ENCODE results near the gene ADAM8.
"Not testable (repeated sequence)": the region's sequence is repeated elsewhere in the genome, so short reads cannot be mapped to it uniquely, and the experiment has no call there.

ADAM8 gene

DNA sequence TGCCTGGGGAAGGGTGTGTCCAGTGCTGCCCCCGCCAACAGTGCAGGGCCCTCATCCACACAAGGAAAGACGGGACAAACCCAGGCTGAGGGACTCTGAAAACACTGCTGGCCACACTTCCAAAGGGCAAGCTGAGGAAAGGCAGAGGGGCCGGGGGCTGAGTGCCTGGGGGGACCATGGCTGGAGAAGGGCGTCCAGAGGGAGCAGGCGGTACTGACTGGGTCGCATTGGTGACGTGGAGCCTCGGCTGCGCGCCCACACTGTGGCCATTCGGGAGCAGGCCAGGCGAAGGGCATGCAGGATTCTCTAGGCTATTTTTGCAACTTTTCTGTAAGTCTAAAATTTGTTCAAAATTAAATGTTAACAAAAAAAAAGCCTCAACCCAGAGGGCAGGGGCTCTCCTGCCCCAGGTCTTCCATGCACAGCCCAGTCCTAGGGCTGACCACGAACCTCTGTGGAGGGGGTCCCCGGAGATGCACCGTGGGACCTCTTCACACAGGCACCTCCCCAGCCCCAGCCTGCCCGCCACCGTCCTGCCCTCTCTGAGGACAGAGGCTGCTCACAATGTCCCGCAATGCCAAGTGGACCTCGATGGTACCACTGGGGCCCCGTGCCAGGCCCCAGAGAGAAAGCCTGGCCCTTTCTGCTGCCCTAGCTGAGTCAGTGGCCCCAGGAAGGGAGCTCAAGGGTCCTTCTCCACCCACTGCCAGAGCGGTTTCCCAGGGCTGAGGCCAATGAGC, 10.4 kb downstream of the ADAM8 start:
- no peak for DNase-seq

DNA sequence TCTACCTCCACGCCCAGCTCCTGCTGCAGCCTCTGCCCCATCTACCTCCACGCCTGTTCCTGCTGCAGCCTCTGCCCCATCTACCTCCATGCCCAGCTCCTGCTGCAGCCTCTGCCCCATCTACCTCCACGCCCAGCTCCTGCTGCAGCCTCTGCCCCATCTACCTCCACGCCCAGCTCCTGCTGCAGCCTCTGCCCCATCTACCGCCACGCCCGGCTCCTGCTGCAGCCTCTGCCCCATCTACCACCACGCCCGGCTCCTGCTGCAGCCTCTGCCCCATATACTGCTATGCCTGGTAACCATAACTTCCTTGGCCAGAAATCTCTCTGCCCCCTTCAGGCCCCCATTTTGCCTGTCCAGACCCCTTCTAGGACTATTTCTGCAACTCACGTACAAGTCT, 11.6 kb downstream of the ADAM8 start:
- not testable (repeated sequence) for DNase-seq

DNA sequence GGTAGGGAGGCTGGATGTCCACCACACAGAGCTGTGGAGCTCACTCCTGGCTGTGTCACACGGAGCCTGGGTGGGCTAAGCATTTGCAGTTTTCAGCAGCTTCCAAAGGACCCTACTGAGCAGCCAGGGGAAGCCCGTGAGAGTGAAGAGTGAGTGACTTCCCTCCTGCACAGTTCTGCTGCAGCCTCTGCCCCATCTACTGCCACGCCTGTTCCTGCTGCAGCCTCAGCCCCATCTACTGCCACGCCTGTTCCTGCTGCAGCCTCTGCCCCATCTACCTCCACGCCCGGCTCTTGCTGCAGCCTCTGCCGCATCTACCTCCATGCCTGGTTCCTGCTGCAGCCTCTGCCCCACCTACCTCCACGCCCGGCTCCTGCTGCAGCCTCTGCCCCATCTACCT, 12.2 kb downstream of the ADAM8 start:
- DNase-seq: peak; percentile 48

DNA sequence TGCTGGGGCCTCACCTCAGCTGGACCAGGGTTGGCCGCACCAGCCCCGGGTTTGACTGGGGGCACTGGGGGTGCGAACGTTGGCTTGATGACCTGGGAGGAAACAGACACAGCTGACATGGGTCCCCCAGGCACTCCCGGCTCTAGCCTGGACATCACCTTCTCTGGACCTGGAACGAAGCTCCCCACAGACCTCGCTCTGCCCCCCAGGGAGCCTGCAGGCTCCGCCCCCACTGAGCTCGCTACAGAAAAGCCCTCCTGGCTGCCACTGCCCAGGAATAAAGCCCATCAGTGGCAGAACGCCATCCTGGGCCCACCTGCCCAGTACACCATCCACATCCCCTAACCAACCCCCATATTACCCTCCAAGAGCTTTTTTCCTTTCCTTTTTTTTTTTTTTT, 13.0 kb downstream of the ADAM8 start:
- no peak for DNase-seq

DNA sequence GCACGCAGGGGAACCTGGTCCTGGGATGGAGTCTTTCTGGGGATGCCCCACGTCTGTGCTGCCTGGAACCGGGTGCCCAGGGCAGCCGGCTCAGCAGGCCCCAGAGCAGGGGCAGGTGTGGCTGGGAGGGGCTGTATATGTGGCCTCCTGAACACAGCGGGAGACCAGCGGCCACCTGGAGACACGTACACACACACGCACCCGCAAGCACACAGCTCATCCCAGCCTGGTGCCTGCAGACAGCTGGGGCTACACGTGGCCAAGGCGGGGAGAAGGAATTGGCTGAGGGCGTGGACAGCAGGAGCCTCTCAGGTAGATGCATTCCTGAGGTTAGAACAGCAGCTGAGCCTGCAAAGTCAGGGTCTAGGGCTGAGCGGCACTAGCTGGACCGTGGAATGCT, 14.0 kb downstream of the ADAM8 start:
- DNase-seq: no peak

DNA sequence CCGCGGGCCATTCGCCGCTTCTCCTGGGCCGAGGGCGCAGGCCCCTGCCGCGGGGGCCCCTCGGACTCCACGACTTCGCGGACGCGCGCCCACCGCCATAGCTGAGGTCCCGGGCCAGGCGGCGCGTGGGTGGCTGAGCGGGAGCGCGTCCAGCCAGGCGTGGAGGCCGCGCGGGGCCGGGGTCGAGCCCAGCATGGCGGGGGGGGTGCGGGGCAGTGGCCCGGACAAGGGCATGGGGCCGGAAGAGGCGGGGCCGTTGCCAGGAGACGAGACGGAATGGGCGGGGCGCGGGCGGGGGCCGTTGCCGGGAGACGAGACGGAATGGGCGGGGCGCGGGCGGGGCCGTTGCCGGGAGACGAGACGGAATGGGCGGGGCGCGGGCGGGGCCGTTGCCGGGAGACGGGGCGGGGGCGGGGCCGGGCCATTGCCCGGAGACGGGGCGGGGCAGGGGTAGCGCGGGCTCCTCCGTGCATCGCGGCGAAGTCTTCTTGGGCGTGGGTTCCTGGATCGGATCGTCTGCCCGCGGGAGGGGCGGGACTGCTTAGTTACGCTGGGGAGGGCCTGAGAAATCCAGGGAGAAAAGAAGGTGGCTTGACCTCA, 14.8 kb downstream of the ADAM8 start:
- DNase-seq: peak; percentile 86

DNA sequence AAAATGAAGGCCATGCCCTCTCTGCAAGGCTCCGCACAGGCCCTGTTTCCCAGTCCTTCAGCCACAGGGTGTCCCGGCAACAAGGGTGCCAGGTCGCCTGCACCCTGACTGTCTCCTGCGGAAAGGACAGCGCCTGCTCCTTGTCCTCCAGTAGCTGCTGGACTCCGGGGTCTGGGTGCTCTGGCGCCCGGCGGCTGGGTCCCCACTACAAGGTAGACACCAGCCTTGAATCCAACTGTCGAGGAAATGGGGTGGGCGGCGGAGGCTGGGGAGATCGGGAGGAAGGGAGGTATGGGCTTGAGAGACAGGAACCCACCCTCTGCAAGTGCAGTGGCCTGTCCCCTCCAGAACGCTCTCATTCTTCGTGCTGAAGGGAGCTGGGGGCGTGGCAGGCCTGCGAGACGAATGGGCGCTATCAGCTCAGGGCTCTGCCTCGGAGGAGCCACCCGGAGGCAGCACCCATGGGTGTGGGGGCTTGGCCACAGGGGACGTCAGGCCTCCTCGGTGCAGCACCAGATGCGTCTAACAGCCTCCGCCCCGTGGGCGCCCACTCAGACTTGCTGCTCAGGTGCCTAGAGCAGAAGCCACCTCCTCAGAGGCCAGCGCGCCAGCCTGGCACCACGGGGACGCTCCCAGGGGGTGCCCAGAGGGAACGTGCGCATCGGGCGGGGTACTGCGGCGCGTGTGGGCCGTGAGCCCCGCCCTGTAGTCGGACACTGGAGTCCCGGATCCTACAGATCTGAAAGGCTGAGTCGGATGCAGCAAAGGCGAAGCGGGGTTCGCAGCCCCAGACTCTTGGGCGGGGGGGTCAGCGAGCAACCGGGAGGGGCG, 15.6 kb downstream of the ADAM8 start:
- DNase-seq: peak; percentile 64

DNA sequence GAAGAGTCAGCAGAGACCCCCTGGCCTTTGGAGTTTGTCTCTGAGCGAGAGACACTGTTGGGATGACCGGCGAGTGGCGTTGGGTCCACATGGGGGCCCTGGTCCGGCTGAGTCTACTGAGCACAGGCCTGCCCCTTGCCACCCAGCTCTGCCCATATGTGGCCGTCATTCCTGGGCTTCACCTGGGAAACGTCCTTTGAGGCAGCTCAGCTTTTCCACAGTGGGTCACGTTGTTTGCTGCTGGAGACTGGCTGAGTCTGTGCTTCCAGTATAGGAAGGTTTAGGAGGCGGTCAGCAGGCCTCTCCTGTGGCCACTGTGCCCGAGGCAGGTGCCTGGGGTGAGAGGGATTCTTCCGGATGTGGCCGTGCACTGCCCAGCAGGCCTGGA, 17.1 kb downstream of the ADAM8 start:
- DNase-seq: no peak

DNA sequence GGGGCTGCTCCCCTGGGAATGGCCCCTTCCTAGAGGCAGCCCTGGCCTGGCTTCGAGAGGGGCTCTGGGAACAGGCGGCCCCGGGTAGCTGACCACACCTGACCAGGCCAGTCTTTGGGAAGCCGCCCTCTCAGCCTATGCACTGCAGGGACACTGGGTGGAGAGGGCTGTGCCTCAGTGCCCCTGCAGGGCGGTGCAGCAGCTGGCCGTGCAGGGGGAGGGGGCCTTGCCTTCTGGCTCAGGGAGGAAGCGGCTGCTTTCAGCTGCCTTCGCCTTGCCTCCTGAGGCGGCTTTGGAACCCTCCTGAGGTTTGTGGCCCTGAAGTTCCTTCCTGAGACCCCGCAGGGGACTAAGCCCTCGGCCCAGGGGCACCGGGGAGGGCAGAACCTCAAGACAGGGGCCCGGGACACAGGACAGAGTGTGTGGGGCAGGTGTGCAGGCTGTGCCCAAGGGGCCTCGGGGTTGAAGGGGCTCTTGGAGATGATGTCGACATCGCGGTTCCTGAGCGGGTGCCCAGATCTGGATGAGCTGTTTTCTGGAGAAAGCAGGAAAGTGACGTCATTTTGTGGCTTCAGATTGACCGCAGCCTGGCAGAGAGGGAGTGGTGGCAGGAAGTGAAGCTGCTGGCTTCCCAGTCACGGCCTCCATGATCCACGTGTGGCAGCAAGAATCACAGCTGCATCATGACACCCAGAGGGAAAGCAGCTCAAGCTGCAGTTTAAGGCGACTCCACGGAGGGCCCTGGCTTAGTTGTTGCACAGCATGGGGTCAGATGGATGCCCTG, 17.7 kb downstream of the ADAM8 start:
- DNase-seq: peak; percentile 79

DNA sequence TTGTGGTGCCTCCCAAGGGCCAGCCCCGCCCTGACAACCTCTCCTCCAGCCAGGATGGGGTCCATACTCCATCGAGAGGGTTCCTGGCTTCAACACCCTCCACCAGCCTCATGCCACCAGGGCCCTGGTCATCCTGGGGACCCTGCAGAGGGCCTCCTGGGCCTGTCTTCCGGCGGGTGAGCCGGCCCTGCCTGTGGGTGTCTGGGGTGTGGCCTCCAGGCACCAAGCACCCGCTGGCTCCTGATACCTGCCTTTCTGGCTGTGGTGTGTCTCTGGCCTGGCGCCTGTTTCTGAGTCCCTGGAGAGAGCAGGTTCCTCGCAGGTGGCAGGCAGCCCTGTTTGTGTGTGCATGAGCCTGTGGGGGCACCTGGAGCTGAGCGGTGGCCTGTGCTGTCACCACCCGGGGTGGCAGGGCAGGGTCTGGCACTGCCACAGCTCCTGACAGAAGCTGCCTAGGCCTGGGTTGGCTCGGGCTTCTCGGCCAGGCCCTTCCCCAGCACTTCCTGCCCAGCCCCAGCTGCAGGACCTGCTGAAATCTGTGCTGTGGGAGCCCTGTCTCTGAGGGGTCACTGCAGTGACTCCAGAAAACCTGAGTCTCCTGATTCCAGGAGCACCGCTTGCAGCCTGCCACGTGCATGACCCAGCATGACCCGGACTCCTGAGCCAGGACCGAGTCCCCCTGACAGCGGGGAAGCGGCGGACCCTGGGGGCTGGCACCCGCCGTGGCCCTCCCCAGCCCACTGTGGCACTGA, 18.4 kb downstream of the ADAM8 start:
- peak; percentile 36 for DNase-seq

DNA sequence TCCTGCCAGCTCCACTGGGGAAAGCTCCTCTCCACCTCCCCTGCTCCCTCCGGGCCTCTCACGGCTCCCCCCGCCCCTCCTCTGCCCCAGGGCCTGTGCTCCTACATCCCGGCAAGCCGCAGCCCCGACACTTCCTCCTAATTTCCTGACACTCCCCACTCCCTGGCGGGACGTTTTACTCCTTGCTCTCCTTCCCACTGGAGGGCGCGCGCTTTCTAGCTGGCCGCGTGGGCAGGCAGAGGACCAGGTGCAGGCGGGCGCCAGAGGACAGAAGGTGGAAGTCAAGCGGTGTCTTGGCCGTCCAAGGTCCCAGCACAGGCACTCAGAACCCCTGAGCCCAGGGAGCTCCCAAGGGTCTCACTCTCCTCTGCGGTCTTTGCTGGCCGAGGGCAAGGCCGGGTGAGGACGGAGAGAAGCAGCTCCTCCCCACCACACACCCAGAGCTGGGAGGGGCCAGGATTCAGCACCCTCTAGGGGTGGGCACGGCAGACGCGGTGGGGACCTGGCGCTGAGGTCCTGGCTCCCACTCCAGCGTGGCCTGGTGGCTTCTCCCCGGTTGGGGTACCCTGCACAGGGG, 19.1 kb downstream of the ADAM8 start:
- DNase-seq: no peak

DNA sequence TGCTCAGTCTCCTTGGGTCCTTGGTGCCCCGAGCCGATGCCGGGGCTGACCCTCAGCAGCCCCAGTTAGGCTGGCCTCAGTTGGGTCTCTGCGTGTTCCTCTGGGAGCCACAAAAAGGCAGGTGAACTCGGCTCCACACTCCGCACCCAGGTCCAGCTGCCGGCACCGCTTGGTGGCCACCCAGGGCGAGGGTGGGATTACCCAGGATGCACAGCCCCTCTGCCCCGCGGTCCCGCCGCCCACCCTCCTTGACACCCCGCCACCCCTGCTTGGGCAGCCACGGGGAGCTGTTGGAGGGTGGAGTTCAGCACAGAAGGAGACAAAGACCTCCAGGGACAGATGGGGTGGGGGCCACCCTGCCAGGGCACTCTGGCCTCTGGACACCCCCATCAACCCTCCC, 21.3 kb downstream of the ADAM8 start:
- no peak for DNase-seq

DNA sequence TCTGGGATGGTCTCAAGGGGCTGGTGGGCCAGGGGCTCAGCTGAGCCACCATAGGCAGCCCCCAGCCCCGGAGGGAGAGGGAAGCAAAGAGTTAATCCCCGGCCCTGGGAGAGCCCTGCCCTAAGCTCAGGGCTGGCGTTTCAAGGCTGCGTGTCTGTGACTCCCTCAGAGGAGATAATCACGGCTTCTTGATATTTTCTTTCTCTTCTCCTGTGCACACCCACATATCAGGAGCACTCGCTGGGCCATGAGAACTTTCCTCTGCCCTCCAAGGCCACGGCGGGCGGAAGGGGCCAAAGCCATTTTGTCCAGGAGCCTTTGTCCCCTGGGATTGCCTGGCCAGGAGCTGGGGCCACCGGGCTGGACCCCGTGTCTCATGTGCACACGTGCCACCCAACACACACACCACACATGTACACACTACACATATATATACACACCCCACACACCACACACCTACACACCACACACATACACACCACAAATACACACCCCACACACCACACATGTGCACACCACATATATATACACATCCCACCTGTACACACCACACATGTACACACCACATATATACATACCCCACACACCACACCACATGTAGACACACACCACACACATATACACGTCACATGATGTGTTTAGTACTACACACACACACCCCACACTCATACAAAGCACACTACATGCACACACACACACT, 22.1 kb downstream of the ADAM8 start:
- no peak for DNase-seq

DNA sequence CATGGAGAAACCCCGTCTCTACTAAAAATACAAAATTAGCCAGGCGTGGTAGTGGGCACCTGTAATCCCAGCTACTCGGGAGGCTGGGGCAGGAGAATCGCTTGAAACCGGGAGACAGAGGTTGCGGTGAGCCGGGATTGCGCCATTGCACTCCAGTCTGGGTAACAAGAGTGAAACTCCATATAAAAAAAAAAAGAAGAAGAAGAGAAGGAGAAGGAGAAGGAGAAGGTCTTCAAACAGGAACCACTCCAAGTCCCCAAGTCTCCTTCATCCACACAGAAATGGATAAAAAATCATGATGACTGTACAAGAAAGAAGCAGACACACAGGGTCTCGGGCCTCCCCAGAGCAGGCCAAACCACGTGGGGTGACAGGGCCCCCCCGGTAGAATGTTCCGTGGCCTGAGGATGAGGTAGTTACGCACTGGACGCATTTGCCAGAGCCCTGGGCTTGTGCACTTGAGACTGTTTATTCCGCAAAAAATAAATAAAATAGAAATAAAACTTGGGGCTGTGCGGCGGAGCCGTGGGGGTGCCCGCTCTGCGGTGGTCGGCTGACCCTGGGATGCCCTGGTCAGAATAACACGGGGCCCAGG, 23.2 kb downstream of the ADAM8 start:
- no peak for DNase-seq

DNA sequence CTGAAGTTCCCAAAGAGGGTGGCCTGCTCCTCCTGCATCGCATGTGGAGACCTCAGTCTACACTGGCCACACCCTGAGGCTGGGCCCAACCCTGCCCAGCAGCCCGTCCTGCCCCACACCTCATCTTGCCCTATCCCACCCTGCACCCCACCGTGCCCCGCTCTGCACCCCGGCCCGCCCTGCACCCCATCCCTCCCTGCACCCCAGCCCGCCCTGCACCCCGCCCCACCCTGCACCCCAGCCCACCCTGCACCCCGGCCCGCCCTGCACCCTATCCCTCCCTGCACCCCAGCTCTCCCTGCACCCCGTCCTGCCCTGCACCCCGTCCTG, 24.5 kb downstream of the ADAM8 start:
- no peak for DNase-seq

DNA sequence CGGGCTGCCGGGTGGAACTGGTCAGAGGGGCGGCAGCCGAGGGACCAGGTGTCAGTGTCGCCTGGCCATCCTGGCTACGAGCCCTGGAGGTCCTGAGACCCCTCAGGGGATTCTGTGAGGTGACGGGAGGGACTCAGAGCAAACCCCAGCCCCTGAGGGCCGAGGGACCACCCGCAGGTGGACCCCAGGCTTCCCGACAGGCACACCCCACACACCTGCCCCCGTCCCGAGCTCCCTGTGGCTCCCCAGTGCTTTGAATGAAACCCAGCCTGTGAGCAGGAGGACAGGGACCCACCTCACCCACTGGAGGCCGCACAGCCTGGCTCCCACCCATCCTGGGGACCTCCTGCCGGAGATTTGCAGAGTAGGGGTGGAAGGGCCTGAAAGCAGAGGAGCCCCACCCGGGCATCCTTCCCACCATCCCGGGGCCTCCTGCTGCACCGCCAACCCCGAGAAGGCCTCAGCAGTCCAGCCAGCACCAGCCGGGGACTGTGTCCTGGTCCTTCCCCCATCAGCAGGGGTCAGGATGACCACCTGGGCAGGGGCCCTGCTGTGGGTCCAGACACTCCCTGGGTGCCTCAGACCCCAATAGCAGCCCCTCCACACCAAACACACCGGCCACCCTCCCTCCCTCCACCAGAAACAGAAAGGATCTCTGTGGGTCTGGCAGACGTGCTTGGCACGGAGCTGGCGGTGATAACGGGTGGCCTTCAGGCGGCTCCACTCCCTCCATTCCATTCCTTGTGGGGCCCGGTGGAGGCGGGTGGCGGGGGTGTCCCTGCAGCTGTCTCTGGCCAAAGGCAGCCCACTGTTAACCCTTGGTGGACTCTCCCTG, 25.1 kb downstream of the ADAM8 start:
- no peak for DNase-seq

DNA sequence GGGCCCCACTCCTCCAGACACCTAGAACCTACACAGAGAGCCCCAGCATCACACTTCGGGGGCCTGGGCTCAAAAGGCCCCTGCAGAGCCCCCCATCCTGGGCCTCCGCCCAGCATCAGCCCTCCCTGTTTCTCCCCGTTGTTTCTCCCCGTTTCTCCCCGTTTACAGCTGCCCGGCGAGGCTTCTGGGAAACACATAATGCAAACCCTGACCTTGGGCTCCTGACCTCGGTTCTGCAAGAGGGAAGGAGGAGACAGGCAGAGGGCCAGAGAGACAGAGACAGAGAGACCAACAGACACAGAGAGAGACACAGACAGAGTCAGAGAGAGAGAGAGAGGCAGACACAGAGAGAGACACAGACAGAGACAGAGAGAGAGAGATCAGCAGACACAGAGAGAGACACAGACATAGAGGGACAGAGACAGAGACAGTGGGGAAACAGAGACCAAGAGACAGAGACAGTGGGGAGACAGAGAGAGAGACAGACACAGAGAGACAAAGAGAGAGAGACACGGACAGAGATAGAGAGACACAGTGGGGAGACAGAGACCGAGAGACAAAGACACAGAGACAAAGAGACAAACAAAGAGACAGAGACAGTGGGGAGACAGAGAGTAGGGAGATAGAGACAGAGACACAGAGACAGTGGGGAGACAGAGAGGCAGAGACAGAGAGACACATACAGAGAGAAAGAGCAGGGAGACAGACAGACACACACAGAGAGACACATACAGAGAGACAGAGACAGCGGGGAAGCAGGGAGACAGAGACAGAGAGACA, 26.5 kb downstream of the ADAM8 start:
- no peak for DNase-seq

DNA sequence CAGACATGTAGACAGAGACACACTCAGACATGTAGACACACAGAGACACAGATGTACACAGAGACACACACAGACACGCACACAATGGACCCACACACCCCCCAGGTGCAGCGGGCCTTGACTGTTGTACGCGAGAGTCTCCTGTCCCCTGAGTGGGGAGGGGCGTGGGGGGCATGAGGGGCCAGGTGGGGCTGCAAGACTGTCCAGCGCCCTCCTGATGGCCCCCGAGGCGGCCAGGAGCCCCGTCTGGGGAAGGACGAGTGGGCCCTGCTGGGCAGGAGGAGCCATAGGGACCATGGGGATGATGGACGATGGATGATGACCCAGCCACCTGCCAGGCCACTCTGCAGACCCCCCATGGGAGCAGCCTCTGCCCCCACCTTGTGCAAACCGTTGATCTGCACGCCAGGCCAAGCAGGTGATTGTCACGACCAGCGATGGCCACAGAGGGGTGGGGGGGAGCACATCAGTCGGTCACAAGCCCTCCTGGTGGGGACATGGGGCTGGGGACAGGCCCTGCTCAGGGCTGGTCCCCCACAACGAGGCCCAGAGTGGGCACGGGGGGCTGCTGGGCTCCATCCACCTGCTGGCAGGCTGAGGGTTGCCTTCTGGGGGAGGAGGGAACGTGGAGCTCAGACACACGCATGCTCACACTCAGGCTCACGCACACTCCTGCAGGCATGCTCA, 27.4 kb downstream of the ADAM8 start:
- no peak for DNase-seq

DNA sequence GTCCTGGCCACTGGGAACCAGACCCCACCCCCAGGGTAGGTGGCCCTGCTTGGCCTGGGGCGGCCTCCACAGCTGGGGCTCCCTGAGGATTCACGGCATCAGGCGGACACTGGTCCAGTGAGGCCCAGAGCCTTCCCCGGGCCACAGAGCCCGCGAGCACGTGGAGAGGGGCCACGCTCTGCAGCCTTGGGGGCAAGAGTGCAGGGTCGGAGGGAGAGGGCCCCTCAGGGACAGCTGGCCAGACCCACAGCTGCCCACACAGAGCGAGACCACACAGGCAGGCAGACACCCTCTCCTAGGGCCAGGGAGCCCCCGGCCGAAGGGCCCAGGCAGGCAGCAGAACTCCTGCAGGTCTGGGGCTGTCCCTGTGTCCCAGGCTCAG, 28.3 kb downstream of the ADAM8 start:
- no peak for DNase-seq

Data from activated CD4-positive, alpha-beta T cell treated with anti-CD3 and anti-CD28 coated beads, Interleukin-2, amount 50 U/mL, for 1 hour (primary cell).